Transverse colon (tissue), 4 donors: ENCODE measurements around the gene CEP76.

Source experiments
- POLR2A ChIP-seq: fragments of 450-650 bp; IDR thresholded peaks from one replicate; pipeline ENCODE4 v1.6.1; 2016; ENCODE audit warnings: antibody characterized with exemption, mild to moderate bottlenecking, moderate library complexity
- POLR2AphosphoS5 ChIP-seq, 3 donors: sonication (generic); formaldehyde crosslinking; IDR thresholded peaks; one replicate each; pipeline ENCODE4 v1.6.1; 2016; ENCODE audit warnings: antibody characterized with exemption in 3 of 3
- TF ChIP-seq, protein P1 (sequence below), 5 experiments: fragments of 200-600 bp in 3 of 5; fragments of 450-650 bp in 2 of 5; sonication (generic) in 3 of 5; IDR thresholded peaks; 1 replicate in 2 of 5; 2 replicates in 3 of 5; pipeline ENCODE4 v1.5.1; 2016 to 2017; ENCODE audit warnings: antibody characterized with exemption in 5 of 5, inconsistent platforms in 3 of 5, mild to moderate bottlenecking in 2 of 5, moderate library complexity in 1 of 5

DNA sequence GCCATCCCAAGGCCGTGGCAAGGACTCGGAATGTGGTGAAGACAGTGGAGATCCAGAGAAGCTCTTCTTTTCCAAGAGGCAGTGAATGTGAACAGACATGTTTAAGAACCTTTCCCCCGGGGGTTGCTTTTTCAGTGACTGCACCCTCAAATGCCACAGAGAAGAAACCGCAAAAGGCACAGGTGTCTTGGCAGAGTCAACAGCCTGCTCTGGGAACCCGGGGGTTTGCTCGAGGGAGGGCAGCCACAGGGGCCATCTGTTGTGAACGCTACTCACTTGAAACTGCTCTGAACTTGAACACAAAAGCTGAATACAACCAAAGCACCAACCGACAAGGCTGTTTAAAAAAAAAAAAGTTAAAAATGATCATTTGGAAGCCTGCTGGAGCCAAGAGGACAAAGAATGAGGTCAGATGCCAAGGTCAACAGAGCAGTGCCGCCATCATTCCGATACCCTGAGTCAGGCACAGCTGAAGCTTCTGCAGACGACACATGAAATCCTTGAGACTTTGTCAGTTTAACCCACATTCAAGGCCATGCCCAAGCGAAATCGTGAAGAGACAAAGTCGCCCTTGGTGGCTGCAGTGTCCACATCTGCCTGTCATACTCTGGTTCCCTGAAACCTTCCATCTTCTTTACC is 47.7 kb upstream of the CEP76 start:
- TF ChIP-seq POLR2A (no peak), POLR2AphosphoS5 (IDR thresholded peaks at IDR 0.05) (no peak)
- TF ChIP-seq, protein P1, sequence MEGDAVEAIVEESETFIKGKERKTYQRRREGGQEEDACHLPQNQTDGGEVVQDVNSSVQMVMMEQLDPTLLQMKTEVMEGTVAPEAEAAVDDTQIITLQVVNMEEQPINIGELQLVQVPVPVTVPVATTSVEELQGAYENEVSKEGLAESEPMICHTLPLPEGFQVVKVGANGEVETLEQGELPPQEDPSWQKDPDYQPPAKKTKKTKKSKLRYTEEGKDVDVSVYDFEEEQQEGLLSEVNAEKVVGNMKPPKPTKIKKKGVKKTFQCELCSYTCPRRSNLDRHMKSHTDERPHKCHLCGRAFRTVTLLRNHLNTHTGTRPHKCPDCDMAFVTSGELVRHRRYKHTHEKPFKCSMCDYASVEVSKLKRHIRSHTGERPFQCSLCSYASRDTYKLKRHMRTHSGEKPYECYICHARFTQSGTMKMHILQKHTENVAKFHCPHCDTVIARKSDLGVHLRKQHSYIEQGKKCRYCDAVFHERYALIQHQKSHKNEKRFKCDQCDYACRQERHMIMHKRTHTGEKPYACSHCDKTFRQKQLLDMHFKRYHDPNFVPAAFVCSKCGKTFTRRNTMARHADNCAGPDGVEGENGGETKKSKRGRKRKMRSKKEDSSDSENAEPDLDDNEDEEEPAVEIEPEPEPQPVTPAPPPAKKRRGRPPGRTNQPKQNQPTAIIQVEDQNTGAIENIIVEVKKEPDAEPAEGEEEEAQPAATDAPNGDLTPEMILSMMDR (IDR thresholded peaks at IDR 0.05), result no peak
